ENCODE measurements around the gene IRF1.

GRCh38 chr5:132495667-132496190 is 5.2 kb upstream of the IRF1 start:
- TF ChIP-seq POLR2A (IDR thresholded peaks at IDR 0.05): peak in 1 of 2 donors; percentile 4
- TF ChIP-seq, protein P1, sequence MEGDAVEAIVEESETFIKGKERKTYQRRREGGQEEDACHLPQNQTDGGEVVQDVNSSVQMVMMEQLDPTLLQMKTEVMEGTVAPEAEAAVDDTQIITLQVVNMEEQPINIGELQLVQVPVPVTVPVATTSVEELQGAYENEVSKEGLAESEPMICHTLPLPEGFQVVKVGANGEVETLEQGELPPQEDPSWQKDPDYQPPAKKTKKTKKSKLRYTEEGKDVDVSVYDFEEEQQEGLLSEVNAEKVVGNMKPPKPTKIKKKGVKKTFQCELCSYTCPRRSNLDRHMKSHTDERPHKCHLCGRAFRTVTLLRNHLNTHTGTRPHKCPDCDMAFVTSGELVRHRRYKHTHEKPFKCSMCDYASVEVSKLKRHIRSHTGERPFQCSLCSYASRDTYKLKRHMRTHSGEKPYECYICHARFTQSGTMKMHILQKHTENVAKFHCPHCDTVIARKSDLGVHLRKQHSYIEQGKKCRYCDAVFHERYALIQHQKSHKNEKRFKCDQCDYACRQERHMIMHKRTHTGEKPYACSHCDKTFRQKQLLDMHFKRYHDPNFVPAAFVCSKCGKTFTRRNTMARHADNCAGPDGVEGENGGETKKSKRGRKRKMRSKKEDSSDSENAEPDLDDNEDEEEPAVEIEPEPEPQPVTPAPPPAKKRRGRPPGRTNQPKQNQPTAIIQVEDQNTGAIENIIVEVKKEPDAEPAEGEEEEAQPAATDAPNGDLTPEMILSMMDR (IDR thresholded peaks at IDR 0.05): no peak
